Psoas muscle (tissue), 8 donors: ENCODE results near the gene UGT2B7. TPM values are rescaled to one million over a fixed set of nuclear protein-coding genes. Genes with fewer than 3 reads are reported as not detected.

Source experiments
- ATAC-seq, 4 donors: fragments of 200-7000 bp; cut with Tn5 transposase; one replicate each; pipeline ENCODE4 v1.9.1; 2020; ENCODE audit warnings: moderate library complexity in 3 of 4, mild to moderate bottlenecking in 2 of 4
- DNase-seq, 2 donors: peaks; one replicate each; pipeline ENCODE4 v3.0.0-alpha.2; 2020
- H3K27ac ChIP-seq: fragments of 200-600 bp; one replicate; pipeline ENCODE4 v1.8.0; 2022
- H3K27me3 ChIP-seq, 3 donors: fragments of 200-600 bp in 1 of 3; one replicate each; pipeline versions ENCODE4 v1.6.1 to v1.8.0; 2013 to 2022; ENCODE audit warnings: low read length in 2 of 3, mild to moderate bottlenecking in 2 of 3, moderate library complexity in 1 of 3; ENCODE audit not compliant: insufficient read depth in 3 of 3
- H3K36me3 ChIP-seq, 2 donors: fragments of 200-600 bp in 1 of 2; one replicate each; pipeline versions ENCODE4 v1.6.1 to v1.8.0; 2013 to 2022; ENCODE audit warnings: low read depth in 1 of 2, mild to moderate bottlenecking in 1 of 2, moderate library complexity in 1 of 2; ENCODE audit not compliant: insufficient read depth in 1 of 2
- H3K4me1 ChIP-seq: fragments of 200-600 bp; one replicate; pipeline ENCODE4 v1.8.0; 2022
- H3K4me3 ChIP-seq: fragments of 200-600 bp; one replicate; pipeline ENCODE4 v1.8.0; 2022; ENCODE audit warnings: mild to moderate bottlenecking
- H3K9me3 ChIP-seq: fragments of 200-600 bp; one replicate; pipeline ENCODE4 v1.8.0; 2022
- CTCF ChIP-seq: fragments of 200-600 bp; IDR thresholded peaks from one replicate; pipeline ENCODE4 v1.8.0; 2022; ENCODE audit warnings: antibody characterized with exemption
- WGBS, 3 donors: extraction: QIAGEN DNeasy Blood & Tissue Kit; methylation state at CpG; one replicate each; pipeline versions ENCODE4 v1.1.6 to v1.1.7; 2013; 5-methylcytosine and 5-hydroxymethylcytosine counted together
- intact Hi-C, 2 donors: fragments of 100-400 bp; cut with DNase I; formaldehyde crosslinking; loops; one replicate each; pipeline versions ENCODE4 v1.11.0 to v1.14.2; 2022
- polyA plus RNA-seq, 3 donors: library from polyadenylated mRNA; stranded (reverse); fragments of 200-250 nt; gene quantifications; one replicate each; pipeline ENCODE4 v1.2.3, GENCODE V29; 2013
- total RNA-seq, 4 donors: library from RNA; stranded (reverse); fragmentation: NEBNext Ultra II Directional in 2 of 4; extraction: Animal tissue kit (Norgen Biotek cat#: 25700) in 2 of 4; gene quantifications; one replicate each; pipeline versions ENCODE4 v1.2.1 to v1.2.4, GENCODE V29; 2021 to 2023
- donor health status: healthy with polysubstance abuse.
- donor health status: DM: no; HTN: no; CAD: no; lungs with moderate emphysema.
- donor health status: Bipolar disorder and iron deficiency.
- donor health status: healthy.
- donor health status: DM: yes; HTN: yes; CAD: no.
- donor health status: DM: no; HTN: no; CAD: no.
- donor health status: DM: no; HTN: no; CAD: no.
- donor health status: DM: yes; HTN: yes; CAD: no.

Gene UGT2B7
- total and polyA plus RNA-seq, 7 donors = 0.04 TPM; not detected in 6

- 72 to 74% (median 72%) methylated on average over 6 of the region's 6 CpGs for WGBS, 3 donors
- H3K4me1 ChIP-seq = no peaks in the 10 kb centered on the region
- no peak for TF ChIP-seq CTCF
- H3K9me3 ChIP-seq = no peaks in the 10 kb centered on the region
- H3K27ac ChIP-seq = no peak overlapping the region
- intact Hi-C loops = no loop called here
- no peak overlapping the region for H3K4me3 ChIP-seq
- DNase-seq (no peak), ATAC-seq (no peak)
- H3K27me3 ChIP-seq = no peaks in the 10 kb centered on the region
- H3K36me3 ChIP-seq = no peaks in the 10 kb centered on the region
These were observed 37.7 kb upstream of the UGT2B7 start for GRCh38 chr4:69058410-69059059.

- no peaks in the 10 kb centered on the region for H3K4me1 ChIP-seq
- DNase-seq (no peak), ATAC-seq (no peak)
- H3K4me3 ChIP-seq = no peak overlapping the region
- no peak overlapping the region for H3K27ac ChIP-seq
- intact Hi-C loops = no loop called here
- WGBS, 3 donors = 73 to 83% (median 80%) methylated on average over 5 of the region's 5 CpGs
- H3K36me3 ChIP-seq = no peaks in the 10 kb centered on the region
- H3K27me3 ChIP-seq = no peaks in the 10 kb centered on the region
- TF ChIP-seq CTCF = no peak
- no peaks in the 10 kb centered on the region for H3K9me3 ChIP-seq
These were observed 35.5 kb upstream of the UGT2B7 start for GRCh38 chr4:69060651-69061308.

- intact Hi-C loops = no loop called here
These were observed 31.9 kb upstream of the UGT2B7 start for GRCh38 chr4:69064391-69064790.

GRCh38 chr4:69066945-69067344 is 29.3 kb upstream of the UGT2B7 start:
- no peak overlapping the region for H3K4me3 ChIP-seq
- intact Hi-C loops = no loop called here

More at GRCh38 chr4:69064391-69064790, 31.9 kb upstream of the UGT2B7 start:
- TF ChIP-seq CTCF = no peak
- H3K27ac ChIP-seq = no peak overlapping the region
- H3K27me3 ChIP-seq = no peaks in the 10 kb centered on the region
- ATAC-seq (no peak), DNase-seq (no peak)
- H3K9me3 ChIP-seq = no peaks in the 10 kb centered on the region
- WGBS, 3 donors = 74 to 78% (median 76%) methylated on average over 3 of the region's 3 CpGs
- no peak overlapping the region for H3K4me3 ChIP-seq
- no peaks in the 10 kb centered on the region for H3K36me3 ChIP-seq
- H3K4me1 ChIP-seq = no peaks in the 10 kb centered on the region

More at GRCh38 chr4:69066945-69067344, 29.3 kb upstream of the UGT2B7 start:
- ATAC-seq (no peak), DNase-seq (no peak)
- H3K4me1 ChIP-seq = no peaks in the 10 kb centered on the region
- H3K9me3 ChIP-seq = no peaks in the 10 kb centered on the region
- no peaks in the 10 kb centered on the region for H3K36me3 ChIP-seq
- TF ChIP-seq CTCF = no peak
- no peaks in the 10 kb centered on the region for H3K27me3 ChIP-seq
- H3K27ac ChIP-seq = no peak overlapping the region
